Mucosa of gallbladder (tissue), 1 donor: ENCODE measurements around the gene CARMIL1. TPM values are rescaled to one million over a fixed set of nuclear protein-coding genes. Genes with fewer than 3 reads are reported as not detected.

ENCODE experiments used
- DNase-seq: peaks from one replicate; pipeline ENCODE4 v3.0.0-alpha.2; 2020; ENCODE audit warnings: low spot score
- total RNA-seq: library from RNA; stranded (reverse); gene quantifications from one replicate; pipeline ENCODE4 v1.2.1, GENCODE V29; 2021
- donor health status: DM: no; HTN: no; CAD: no.

CARMIL1 gene
- total RNA-seq, 1 donor from 2014 or later = 38.6 TPM

DNA sequence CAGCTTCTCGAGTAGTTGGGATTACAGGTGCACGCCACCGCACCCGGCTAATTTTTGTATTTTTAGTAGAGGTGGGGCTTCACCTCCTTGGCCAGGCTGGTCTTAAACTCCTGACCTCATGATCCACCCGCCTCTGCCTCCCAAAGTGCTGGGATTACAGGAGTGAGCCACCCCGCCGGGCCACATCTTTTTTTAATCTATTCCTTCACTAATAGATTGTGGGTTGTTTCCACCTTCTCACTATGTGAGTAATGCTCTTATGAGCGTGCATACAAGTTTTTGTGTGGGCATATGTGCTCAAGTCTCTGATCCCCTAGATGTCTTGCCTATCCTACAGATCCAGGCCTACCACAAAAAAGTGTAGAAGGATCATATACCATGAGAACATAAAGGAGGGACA, 30.7 kb downstream of the CARMIL1 start:
- no peak for DNase-seq

- peak; percentile 71 for DNase-seq
These were observed 32.2 kb downstream of the CARMIL1 start for GRCh38 chr6:25311331-25311840.

DNA sequence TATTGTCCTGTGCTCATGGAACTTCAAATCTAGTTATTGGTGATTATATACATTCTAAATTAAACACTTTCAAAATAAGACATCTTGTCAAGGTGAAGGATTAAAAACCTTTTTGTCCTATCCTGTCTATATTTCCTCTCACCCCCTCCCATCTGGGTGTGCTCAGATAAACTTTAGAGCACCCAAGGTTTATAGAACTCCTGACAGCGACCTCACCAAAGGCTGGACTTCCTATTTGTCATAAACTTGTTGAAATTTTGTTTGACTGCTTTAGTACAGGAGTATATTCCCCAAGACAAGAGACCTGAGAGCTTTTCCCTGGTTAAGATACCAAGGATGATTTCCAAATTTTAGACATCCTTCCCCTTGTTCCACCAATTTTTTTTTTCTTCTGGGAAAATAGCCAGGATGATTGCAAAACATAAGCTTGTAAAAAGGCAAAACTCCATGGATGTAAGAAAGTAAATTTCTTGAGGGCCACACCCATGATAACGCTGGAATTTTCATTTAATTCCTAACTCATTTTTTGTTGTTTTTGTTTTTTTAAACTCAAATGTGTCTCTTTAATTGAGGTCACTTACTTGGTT, 33.0 kb downstream of the CARMIL1 start:
- no peak for DNase-seq

DNA sequence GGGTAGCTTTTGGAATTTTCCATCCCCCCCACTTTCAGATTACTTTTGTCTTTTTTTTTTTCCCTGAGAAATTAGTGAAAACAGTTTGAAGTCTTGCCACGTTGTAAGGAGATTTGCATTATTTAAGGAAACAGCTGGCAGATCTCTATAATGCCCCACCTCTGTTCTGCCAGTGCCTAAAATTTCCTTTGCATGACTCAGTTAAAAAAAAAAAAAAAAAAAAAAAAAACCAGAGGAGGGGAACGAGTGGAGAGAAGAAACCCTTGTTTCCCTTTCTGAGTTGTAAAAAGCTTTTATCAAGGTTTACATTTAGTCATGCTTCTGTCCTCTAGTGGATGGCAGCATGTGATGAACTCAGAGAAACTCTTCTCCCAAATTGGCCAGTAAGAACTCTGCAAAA, 33.5 kb downstream of the CARMIL1 start:
- DNase-seq = no peak

GRCh38 chr6:25314509-25315175, 35.5 kb downstream of the CARMIL1 start:
- DNase-seq = no peak

DNA sequence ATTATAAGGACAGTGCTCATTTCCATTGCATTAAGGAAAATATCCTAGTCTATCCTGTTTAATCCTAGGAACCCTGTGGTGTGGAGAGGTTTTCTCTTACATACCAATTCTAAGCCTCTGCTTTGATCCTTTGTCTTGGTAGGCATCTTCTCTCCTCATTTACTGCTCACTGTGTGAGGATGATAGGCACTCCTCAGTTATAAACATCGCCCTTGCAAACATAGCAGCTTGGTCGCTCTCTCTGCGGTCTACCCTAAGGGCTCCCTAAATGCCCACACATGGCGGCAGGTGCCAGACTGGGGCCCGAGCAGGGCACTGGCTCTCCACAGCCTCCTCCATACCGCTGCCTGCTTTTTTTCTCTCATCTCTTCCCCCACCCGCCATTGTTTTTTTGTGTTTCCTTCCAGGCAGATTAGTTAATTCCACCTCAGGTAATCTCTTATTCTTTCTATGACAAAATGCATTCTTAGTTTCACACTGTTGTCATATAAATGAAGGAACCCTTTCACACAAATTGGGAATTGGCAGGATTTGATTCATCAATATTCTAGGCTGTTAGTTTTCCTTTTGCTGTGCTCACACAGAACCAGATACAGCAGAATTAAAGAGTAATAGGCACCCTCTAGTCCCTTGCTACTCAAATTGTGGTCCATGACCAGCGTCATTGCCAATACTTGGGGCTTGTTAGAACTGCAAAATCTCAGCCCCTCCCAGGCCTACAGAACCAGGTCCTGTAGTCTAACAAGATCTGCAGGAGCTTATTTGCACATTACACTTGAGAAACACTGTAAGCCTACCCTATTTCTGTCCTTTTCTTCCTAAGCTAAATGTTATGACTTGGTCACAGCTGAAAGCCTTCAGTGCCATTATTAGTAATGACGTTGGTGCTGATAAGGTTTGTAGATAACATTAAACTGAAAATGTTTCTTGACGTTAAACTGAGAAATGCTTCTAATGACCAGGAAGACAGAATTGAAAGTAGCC, 36.3 kb downstream of the CARMIL1 start:
- DNase-seq = no peak

DNA sequence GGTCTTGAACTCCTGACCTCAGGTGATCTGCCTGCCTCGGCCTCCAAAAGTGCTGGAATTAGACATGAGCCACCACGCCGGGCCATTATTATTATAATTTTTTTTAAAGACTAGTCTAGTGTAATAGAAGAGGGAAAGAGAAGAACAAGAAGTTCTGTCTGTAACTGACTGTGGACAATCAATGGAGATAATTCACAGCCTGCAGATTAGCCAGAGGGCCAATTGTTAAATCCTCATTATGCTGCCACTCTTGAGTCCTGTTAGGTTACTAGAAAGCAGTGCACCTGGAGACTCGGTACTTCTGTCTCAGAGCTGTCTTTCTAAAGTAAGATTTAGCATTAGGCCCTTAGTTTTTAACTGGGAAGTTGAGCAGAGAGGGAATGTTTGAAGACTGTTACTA, 37.5 kb downstream of the CARMIL1 start:
- DNase-seq = no peak

DNA sequence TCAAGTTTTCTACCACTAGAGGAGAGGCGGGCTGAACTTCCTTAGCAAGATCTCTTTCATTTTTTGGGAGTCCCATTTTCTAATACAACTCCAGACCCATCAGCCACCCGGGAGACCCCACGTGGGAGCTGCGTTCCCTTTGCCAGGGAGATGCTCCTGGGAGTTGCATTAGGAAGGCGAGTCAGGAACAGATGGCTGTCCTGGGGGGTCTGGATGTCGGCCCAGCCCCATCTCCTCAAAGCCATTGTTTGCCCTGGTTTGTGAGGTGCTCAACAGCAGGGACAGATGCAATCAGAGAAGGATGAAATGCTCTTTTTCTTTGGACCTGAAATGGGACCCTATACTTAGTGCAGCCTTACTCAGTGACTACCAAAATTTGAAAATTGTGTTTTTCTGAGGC, 39.4 kb downstream of the CARMIL1 start:
- DNase-seq = no peak

DNA sequence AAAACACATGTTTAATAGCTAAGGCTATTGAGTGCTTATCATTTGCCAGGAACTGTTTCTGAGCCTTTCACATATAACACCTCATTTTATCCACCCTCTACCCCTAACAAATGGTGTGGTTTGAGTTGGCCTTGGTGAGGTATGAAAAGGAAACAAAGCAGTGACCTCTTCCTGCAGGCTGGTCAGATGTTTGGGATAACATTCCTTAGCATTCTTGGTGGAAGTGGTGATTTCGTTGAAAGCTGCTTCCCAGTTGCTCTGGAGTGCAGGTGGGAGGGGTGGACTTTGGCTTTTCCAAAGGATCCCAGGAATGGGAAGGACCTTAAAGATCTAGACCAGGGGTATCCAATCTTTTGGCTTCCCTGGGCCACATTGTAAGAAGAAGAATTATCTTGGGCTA, 41.3 kb downstream of the CARMIL1 start:
- DNase-seq = no peak

DNA sequence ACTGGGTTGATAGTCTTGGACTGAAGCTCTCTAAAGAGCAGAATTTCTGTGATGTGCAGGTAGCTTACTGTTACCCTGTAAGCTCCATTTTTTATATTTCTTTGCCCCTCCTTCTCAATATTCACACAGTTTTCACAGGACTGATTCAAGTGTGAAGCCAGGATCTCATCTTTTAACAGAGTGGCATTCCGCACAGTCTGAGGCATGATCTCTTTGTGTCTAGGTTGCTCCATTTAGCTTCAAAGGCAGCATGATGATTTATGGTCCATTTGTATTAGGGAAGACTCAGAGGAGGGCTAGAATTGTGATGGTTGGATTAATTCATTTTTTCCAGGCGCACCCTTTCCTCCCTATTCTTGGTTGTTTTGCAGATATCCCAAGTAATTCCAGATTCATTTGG, 43.5 kb downstream of the CARMIL1 start:
- no peak for DNase-seq

DNA sequence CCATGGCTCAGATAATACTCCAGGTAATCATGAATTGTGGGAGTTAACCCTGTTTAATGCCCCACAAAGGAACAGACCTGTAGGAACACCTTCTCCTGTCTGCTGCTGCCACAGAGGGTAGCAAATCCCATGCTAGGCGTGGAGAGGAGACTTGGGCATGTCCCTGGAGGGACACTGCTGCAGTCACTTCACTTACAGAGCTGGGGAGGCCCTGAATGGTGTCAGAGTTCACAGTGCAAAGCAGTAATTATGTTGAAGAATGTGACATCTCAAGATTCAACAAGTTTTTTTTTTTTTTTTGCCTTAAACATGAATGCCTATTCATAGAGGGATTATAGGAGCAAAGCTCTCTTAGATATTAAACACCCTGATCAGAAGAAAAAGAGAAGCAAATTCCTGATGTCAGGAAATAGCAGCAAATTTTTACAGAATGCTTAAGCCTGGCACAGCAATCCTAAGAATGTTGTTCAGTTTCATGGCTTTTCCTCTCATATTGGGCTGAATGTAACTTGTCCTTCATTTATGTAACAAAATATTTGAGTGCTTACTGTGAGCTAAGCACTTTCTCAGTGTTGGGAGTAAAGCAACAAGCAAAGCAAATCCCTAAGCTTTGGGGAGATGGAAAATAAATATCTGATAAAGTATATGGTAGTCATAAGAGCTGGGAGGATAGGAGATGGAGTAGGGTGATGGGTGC, 45.0 kb downstream of the CARMIL1 start:
- no peak for DNase-seq

- no peak for DNase-seq
These were observed 47.0 kb downstream of the CARMIL1 start for GRCh38 chr6:25326126-25326525.

DNA sequence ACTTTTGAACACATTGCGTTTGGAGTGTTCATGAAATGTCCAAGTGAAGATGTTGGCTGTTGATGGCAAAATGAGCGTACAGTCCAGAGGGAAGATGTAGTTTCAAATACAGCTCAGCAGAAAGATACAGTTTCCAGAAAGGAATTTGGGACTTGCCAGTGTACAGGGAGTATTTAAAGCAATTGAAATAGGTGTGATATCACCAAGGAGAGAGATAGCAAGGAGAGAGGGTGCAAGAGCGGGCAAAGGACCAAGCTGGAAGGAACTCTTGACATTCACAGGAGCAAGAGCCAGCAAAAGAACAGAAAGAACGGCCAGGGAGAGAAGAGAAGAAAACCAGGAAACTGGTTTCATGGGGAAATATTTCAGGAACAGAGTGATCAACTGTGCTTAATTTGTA, 47.8 kb downstream of the CARMIL1 start:
- no peak for DNase-seq

DNA sequence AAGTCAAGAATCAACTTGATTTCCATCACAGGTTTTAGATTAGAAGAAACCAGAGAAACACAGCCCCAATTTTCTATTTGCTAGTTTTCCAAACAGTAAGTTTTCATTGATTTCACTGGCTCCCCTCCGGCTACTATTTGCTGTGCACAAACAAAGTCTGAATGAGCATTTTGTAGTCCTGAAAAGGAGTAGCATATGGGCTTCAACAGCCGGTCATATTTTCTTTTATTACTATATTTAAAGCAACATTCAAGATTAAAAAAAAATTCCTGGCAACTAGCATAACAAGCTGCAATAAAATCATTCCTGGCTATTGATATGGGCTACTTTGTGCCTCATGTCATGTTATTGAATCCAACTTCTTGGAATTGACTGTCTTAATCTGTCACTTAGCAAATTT, 48.3 kb downstream of the CARMIL1 start:
- DNase-seq = no peak

- no peak for DNase-seq
These were observed 50.1 kb downstream of the CARMIL1 start for GRCh38 chr6:25329161-25329817.

DNA sequence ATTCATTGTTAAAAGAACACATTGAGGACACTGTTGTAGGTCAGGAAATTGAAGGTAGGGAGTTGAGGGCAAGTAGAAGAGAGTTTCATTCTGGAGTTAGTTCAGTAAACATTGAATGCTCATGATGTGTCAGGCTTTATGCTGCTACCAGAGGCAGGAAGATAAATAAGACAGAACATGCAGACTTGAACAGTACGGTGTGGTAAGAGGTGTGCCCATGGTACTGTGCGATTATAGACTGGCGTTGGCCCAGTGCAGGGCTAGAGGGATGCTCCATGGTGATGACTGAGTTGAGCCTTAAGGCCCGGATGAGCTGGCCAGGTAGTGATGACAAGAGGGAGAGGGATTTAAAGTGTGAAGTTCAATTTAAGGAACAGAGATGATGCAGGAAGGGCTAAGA, 50.8 kb downstream of the CARMIL1 start:
- DNase-seq = no peak

- no peak for DNase-seq
These were observed 51.9 kb downstream of the CARMIL1 start for GRCh38 chr6:25330796-25331685.

- no peak for DNase-seq
These were observed 53.0 kb downstream of the CARMIL1 start for GRCh38 chr6:25332165-25332564.

DNA sequence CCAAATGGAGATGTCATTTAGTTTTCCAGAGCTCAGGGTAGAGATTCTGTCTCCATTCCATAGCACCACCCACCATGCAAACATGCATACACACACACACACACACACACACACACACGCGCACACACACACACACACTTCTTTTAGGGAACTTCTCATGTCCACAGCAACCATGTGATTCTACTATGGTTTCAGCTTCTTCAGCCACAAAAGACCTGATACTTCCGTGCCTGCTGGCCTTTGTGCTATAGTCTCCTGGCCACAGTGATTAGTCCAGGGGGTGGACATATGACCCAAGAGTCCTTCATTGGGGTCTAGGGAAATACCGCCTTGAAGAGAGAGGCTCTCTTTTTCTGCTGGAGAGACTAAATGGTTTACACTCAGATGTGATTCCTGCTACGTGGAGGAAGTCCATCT, 53.5 kb downstream of the CARMIL1 start:
- DNase-seq = no peak

- no peak for DNase-seq
These were observed 54.3 kb downstream of the CARMIL1 start for GRCh38 chr6:25333471-25333870.
